HG03196 (cell line): ENCODE results near the gene CCDC12.

Experiments used
- ATAC-seq: cut with Tn5 transposase; IDR thresholded peaks from one replicate; pipeline ENCODE4 v1.9.1; 2021; ENCODE audit not compliant: unreplicated experiment

The CCDC12 gene

DNA sequence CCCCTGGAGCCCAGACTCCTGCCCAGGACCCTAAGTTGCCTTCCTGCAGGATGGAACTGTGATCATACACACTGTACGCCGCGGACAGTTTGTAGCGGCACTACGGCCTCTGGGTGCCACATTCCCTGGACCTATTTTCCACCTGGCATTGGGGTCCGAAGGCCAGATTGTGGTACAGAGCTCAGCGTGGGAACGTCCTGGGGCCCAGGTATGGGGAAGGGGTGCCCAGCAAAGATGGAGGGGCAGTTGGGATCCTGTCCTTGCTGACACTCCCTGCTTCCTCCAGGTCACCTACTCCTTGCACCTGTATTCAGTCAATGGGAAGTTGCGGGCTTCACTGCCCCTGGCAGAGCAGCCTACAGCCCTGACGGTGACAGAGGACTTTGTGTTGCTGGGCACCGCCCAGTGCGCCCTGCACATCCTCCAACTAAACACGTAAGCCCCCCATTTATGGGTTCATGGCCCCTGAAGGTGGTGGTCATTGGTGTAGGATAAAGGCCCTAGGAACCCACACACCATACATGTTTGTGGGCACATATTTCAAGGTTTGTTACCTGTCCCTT lies 31.8 kb upstream of the CCDC12 start:
- no peak for ATAC-seq

GRCh38 chr3:47007482-47008233 lies 31.1 kb upstream of the CCDC12 start:
- ATAC-seq = no peak

DNA sequence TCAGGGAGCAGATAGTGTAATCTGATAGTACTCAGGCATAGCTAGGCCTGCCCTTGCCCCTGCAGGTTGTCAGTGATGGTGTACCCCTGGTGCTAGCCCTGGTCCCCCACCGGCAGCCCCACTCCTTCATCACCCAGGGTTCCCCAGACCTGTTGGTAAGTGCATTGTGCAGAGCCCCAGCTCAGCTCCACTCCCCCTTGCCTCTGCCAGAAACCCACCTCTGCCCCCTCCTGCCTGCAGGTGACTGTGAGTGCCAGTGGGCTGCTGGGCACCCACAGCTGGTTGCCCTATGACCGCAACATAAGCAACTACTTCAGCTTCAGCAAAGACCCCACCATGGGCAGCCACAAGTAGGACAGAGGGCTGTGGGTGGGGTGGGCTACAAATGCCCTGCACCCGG lies 30.5 kb upstream of the CCDC12 start:
- no peak for ATAC-seq

DNA sequence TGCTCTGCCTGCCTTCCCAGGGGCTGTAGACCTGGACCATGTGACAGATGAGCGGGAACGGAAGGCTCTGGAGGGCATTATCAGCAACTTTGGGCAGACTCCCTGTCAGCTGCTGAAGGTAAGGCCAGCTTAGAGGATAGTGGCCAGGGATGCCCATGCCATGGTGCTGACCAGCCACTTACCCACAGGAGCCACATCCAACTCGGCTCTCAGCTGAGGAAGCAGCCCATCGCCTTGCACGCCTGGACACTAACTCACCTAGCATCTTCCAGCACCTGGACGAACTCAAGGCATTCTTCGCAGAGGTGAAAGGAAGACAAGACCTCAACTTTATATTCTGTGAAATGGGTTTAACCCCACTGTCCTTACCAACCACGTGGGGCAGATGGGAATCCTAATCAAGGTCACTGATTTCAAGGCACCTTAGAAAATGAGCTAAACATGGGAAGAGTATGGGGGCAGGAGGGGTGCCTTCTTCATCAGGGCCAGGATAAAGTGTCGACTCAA lies 29.7 kb upstream of the CCDC12 start:
- no peak for ATAC-seq

DNA sequence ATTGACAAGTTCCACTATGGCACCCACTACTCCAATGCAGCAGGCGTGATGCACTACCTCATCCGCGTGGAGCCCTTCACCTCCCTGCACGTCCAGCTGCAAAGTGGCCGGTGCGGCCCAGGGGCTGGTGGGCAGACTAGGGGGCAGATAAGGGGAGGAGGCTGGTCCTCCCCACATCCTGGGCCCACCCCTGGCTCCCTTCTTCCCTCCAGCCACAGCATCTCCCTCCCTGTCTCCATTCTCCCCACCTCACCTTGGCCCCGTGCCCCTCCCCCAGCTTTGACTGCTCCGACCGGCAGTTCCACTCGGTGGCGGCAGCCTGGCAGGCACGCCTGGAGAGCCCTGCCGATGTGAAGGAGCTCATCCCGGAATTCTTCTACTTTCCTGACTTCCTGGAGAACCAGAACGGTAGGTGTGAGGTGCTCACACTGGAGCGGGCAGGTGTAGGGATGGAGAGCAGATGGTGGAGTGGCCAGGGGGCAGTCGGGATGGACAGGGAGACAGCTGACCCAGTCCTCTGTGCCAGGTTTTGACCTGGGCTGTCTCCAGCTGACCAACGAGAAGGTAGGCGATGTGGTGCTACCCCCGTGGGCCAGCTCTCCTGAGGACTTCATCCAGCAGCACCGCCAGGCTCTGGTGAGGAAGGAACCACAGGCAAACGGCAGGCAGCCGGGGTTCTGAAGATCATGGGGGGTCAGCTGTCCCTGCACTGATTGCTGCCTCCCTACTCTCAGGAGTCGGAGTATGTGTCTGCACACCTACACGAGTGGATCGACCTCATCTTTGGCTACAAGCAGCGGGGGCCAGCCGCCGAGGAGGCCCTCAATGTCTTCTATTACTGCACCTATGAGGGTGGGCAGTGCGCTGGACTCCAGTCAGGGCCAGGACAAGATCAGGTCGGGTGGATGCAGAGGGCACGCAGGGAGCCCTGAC lies 28.9 kb upstream of the CCDC12 start:
- no peak for ATAC-seq

GRCh38 chr3:47004369-47005211 lies 28.0 kb upstream of the CCDC12 start:
- ATAC-seq = no peak

GRCh38 chr3:47003461-47004368 lies 27.2 kb upstream of the CCDC12 start:
- ATAC-seq = no peak

- no peak for ATAC-seq
These were observed 26.5 kb upstream of the CCDC12 start for GRCh38 chr3:47003056-47003410.

DNA sequence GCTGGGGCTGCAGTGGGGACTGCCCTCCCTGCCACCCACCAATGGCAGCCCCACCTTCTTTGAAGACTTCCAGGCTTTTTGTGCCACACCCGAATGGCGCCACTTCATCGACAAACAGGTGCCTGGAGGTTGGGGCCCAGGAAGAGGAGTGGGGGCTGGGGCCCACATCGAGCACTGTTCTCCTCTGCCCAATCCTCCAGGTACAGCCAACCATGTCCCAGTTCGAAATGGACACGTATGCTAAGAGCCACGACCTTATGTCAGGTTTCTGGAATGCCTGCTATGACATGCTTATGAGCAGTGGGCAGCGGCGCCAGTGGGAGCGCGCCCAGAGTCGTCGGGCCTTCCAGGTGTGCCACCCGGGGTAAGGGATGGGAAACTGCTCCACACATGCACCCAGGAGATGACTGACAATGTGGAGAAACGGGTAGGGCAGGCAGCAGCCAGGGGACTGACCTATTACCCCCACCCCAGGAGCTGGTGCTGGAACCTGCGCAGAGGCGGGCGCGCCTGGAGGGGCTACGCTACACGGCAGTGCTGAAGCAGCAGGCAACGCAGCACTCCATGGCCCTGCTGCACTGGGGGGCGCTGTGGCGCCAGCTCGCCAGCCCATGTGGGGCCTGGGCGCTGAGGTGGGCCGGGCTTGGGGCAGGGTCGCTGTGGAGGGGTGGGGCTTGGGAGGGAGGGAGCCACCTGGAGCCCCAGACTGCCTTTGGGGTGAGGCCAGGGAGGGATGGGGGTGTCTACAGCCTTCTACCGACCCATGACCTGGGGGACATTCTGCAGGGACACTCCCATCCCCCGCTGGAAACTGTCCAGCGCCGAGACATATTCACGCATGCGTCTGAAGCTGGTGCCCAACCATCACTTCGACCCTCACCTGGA lies 25.9 kb upstream of the CCDC12 start:
- no peak for ATAC-seq

- no peak for ATAC-seq
These were observed 25.2 kb upstream of the CCDC12 start for GRCh38 chr3:47001731-47002170.

DNA sequence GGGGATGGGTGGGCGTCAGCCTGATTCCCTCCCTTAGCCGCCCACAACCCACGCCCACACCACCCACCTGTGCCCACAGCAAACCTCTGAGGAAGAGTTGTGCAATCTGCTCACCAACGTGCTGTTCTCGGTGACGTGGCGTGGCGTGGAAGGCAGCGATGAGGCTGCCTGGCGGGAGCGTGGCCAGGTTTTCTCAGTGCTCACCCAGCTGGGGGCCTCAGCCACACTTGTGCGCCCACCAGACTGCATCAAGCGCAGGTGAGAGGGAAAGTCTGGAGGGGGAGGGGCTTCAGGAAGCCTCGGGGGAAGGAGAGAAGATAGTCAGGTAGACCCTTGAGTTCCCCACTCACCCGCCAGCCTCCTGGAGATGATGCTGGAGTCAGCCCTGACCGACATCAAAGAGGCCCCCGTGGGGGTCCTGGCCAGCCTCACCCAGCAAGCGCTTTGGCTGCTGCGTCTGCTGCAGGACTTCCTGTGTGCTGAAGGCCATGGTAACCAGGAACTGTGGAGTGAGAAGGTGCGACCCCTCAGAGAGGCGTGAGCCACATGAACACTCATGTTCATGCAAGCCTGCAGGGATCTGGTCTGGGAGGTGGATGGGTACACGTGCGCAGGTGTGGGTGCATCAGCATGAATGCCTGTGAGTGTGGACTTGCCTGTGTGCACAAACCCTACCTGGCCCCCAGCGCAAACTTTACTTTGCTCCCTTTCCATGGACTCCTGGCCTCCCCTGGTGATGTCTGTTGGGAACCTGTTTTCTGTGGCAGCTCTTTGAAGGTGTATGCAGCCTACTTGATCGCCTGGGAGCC lies 24.6 kb upstream of the CCDC12 start:
- ATAC-seq = no peak

GRCh38 chr3:47000198-47000815 lies 23.8 kb upstream of the CCDC12 start:
- ATAC-seq = no peak

DNA sequence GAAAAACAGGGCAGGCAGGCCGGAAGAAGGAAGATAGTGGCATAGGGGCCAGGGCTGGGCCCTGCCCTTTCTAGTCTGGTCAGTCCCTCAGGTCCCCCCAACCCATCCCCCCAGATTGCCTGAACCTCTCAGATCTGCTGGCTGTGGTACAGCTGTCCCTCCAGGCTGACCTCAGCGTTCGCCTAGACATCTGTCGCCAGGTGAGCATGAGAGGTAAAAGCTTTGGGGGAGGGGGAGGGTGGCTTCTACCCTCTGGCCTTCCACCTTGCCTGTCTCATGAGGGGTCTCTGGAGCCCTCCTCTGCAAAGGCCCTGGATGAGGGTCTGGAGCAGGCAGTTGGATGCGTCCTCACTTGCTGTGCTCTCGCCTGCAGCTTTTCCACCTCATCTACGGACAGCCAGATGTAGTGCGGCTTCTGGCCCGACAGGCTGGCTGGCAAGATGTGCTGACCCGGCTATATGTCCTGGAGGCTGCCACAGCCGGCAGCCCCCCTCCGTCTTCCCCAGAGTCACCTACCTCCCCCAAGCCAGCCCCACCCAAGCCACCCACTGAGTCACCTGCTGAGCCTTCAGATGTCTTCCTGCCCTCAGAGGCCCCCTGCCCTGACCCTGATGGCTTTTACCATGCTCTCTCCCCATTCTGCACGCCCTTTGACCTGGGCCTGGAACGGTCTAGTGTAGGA lies 23.1 kb upstream of the CCDC12 start:
- ATAC-seq = no peak

- no peak for ATAC-seq
These were observed 22.4 kb upstream of the CCDC12 start for GRCh38 chr3:46998852-46999515.

DNA sequence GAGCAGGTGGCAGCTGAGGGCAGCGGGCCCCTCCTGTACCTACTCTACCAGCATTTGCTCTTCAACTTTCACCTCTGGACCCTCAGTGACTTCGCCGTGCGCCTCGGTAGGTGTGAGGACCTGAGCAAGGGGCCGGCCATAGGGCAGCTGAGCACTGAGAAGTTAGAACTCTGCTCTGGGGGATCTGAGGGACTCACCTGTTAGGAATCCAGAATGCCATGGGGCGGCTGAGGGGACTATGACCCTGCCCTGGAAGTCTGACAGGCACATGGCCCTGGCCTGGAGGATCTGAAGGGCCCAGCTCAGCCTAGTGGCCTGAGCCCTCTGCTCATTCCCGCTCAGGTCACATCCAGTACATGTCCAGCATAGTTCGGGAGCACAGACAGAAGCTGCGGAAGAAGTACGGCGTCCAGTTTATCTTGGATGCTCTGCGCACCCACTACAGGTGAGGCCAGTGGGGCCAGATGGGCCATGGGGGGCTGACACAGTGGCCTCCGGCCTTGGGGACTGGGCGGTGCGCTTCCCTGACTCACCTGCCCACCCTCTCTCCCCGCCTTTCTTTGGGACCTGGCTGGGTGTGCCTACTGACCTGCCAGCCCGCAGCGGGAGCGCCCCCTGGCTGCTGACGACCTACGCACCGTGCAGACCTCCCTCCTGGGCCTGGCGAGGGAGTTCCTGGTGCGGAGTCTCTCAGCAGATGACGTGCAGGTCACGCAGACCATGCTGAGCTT lies 21.7 kb upstream of the CCDC12 start:
- no peak for ATAC-seq
